PC-9 (cell line): ENCODE measurements around the gene CYTH2. TPM values are rescaled to one million over a fixed set of nuclear protein-coding genes. Genes with fewer than 3 reads are reported as not detected.

Experiments
- BruUV-seq: library from RNA; stranded (reverse); fragments of 400-500 nt; replicated peaks from 2 replicates; lab custom pipeline; 2021; lab: Mats Ljungman, UMichigan
- CTCF ChIA-PET: fragments of 300-600 bp; sonication (Branson Sonifier 250); formaldehyde crosslinking; loops from one replicate; lab custom pipeline; 2022; ENCODE audit warnings: antibody characterized with exemption; lab: Charles Lee
- POLR2A ChIA-PET: fragments of 300-600 bp; sonication (Branson Sonifier 250); formaldehyde crosslinking; loops from one replicate; lab custom pipeline; 2022; ENCODE audit warnings: antibody characterized with exemption; ENCODE audit not compliant: unreplicated experiment; lab: Charles Lee
- DNase-seq, 2 experiments: peaks; one replicate each; pipeline versions ENCODE4 v3.0.0 to v3.0.0-alpha.2; 2015 to 2022; ENCODE audit warnings: mixed read lengths in 1 of 2
- H2AFZ ChIP-seq: fragments of 200-600 bp; sonication (generic); 2 replicates; pipeline ENCODE4 v1.8.1; 2017; ENCODE audit warnings: antibody characterized with exemption
- H3F3A ChIP-seq: fragments of 200-600 bp; sonication (generic); 2 replicates; pipeline ENCODE4 v1.8.1; 2017; ENCODE audit warnings: antibody characterized with exemption, mild to moderate bottlenecking, low read depth; ENCODE audit not compliant: insufficient read depth
- H3K27ac ChIP-seq: fragments of 200-600 bp; sonication (generic); 2 replicates; pipeline ENCODE4 v1.6.1; 2016; ENCODE audit warnings: mixed run types
- H3K27me3 ChIP-seq: fragments of 200-600 bp; sonication (generic); 2 replicates; pipeline ENCODE4 v1.6.1; 2016; ENCODE audit warnings: low read depth, mixed run types; ENCODE audit not compliant: insufficient read depth
- H3K36me3 ChIP-seq: fragments of 200-600 bp; sonication (generic); 2 replicates; pipeline ENCODE4 v1.6.1; 2016; ENCODE audit warnings: low read depth, mixed run types
- H3K4me1 ChIP-seq: fragments of 200-600 bp; sonication (generic); replicated peaks from 2 replicates; pipeline ENCODE4 v1.6.1; 2016; ENCODE audit warnings: mixed run types; ENCODE audit not compliant: insufficient read depth
- H3K4me2 ChIP-seq: fragments of 200-600 bp; sonication (generic); 2 replicates; pipeline ENCODE4 v1.6.1; 2017; ENCODE audit warnings: mixed run types
- H3K4me3 ChIP-seq: fragments of 200-600 bp; sonication (generic); 2 replicates; pipeline ENCODE4 v1.6.1; 2016; ENCODE audit warnings: mixed run types
- H3K79me2 ChIP-seq: fragments of 200-600 bp; sonication (generic); 2 replicates; pipeline ENCODE4 v1.6.1; 2017; ENCODE audit warnings: low read depth, mixed run types
- H3K9me2 ChIP-seq: fragments of 200-600 bp; sonication (generic); 2 replicates; pipeline ENCODE4 v1.8.1; 2017; ENCODE audit warnings: mild to moderate bottlenecking; ENCODE audit not compliant: insufficient read depth
- H3K9me3 ChIP-seq: fragments of 200-600 bp; sonication (generic); 2 replicates; pipeline ENCODE4 v1.8.1; 2016; ENCODE audit warnings: low read depth; ENCODE audit not compliant: insufficient read depth
- H4K20me1 ChIP-seq: fragments of 200-600 bp; sonication (generic); 2 replicates; pipeline ENCODE4 v1.8.1; 2017; ENCODE audit not compliant: insufficient read depth
- CTCF ChIP-seq: fragments of 200-600 bp; sonication (generic); conservative IDR thresholded peaks from 2 replicates; pipeline ENCODE4 v1.6.1; 2017; ENCODE audit warnings: mixed run types, antibody characterized with exemption, mild to moderate bottlenecking, moderate library complexity
- EZH2 ChIP-seq: fragments of 200-600 bp; sonication (generic); IDR thresholded peaks from 2 replicates; pipeline ENCODE4 v1.8.0; 2017; ENCODE audit warnings: antibody characterized with exemption, low read depth
- intact Hi-C: fragments of 100-400 bp; cut with micrococcal nuclease; formaldehyde crosslinking; loops from one replicate; pipeline ENCODE4 v1.10.0; 2022; ENCODE audit not compliant: unreplicated experiment
- total RNA-seq: library from RNA; stranded (reverse); gene quantifications from 2 replicates; pipeline ENCODE4 v1.2.3, GENCODE V29; 2021

CYTH2 gene
- total RNA-seq, 1 experiment from 2014 or later, result 74.4 TPM

GRCh38 chr19:48441360-48442050 is 27.7 kb upstream of the CYTH2 start:
- Histone ChIP-seq H3K27ac (no peak overlapping the region), H3K36me3 (0 out of 2 replicates have a peak, but pooled peaks cover 3% of the 10 kb centered on the region), H3K4me1 (peaks cover 13% of the 10 kb centered on the region; the same call in 1 of the 2 replicates), H2AFZ (no peak overlapping the region), H3K27me3 (no peaks in the 10 kb centered on the region), H4K20me1 (no peaks in the 10 kb centered on the region; the same call in 1 of the 2 replicates), H3K4me2 (no peak overlapping the region), H3K79me2 (peaks cover 6% of the 10 kb centered on the region), H3K9me2 (no peaks in the 10 kb centered on the region), H3K9me3 (no peaks in the 10 kb centered on the region), H3K4me3 (no peak overlapping the region), H3F3A (peaks cover 46% of the 10 kb centered on the region)
- ChIA-PET POLR2A (no interaction called here), CTCF (interaction anchor here (0.7 kb wide), 1 partner anchor 18 kb away, joined by 9 read pairs; no protein-coding TSS in a partner anchor)
- TF ChIP-seq EZH2 (no peak), CTCF (no peak)
- BruUV-seq, result no TSS peak
- intact Hi-C loops, result no loop called here
- no peak for DNase-seq

DNA sequence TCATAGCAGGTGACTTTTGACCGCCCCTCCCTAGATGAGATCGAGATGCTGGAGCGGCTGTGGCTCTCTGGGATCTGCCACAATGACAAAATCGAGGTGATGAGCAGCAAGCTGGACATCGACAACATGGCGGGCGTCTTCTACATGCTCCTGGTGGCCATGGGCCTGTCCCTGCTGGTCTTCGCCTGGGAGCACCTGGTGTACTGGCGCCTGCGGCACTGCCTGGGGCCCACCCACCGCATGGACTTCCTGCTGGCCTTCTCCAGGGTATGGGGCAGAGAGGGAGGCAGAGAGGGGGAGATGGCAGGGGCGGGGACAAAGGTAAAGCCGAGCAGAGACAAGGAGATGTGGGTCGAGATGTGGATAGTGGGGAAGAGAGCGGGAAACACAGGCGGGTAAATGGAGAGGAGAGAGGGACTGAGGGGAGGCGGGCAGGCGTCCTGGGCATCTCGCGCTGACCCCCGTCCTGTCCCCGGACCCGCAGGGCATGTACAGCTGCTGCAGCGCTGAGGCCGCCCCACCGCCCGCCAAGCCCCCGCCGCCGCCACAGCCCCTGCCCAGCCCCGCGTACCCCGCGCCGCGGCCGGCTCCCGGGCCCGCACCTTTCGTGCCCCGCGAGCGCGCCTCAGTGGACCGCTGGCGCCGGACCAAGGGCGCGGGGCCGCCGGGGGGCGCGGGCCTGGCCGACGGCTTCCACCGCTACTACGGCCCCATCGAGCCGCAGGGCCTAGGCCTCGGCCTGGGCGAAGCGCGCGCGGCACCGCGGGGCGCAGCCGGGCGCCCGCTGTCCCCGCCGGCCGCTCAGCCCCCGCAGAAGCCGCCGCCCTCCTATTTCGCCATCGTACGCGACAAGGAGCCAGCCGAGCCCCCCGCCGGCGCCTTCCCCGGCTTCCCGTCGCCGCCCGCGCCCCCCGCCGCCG is 26.8 kb upstream of the CYTH2 start:
- TF ChIP-seq CTCF (no peak), EZH2 (no peak)

DNA sequence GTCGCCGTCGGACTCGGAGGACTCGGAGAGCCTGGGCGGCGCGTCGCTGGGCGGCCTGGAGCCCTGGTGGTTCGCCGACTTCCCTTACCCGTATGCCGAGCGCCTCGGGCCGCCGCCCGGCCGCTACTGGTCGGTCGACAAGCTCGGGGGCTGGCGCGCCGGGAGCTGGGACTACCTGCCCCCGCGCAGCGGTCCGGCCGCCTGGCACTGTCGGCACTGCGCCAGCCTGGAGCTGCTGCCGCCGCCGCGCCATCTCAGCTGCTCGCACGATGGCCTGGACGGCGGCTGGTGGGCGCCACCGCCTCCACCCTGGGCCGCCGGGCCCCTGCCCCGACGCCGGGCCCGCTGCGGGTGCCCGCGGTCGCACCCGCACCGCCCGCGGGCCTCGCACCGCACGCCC is 25.9 kb upstream of the CYTH2 start:
- no peak overlapping the region for H3K4me3 ChIP-seq

More for the DNA sequence above, 26.8 kb upstream of the CYTH2 start:
- Histone ChIP-seq H3K27ac (no peak overlapping the region), H3K4me2 (no peak overlapping the region), H3F3A (peaks cover 39% of the 10 kb centered on the region), H3K4me3 (no peak overlapping the region), H3K79me2 (peaks cover 15% of the 10 kb centered on the region), H3K4me1 (peaks cover 21% of the 10 kb centered on the region; the same call in 1 of the 2 replicates), H3K36me3 (peaks cover 5% of the 10 kb centered on the region; the same call in 1 of the 2 replicates), H3K9me3 (no peaks in the 10 kb centered on the region), H4K20me1 (no peaks in the 10 kb centered on the region), H3K27me3 (no peaks in the 10 kb centered on the region), H3K9me2 (no peaks in the 10 kb centered on the region), H2AFZ (no peak overlapping the region)
- ChIA-PET CTCF (no interaction called here), POLR2A (no interaction called here)
- no TSS peak for BruUV-seq
- intact Hi-C loops, result no loop called here
- no peak for DNase-seq

More for the DNA sequence above, 25.9 kb upstream of the CYTH2 start:
- Histone ChIP-seq H4K20me1 (no peaks in the 10 kb centered on the region; the same call in 1 of the 2 replicates), H3K27me3 (no peaks in the 10 kb centered on the region), H3F3A (peaks cover 35% of the 10 kb centered on the region), H3K9me2 (no peaks in the 10 kb centered on the region), H3K4me2 (no peak overlapping the region), H3K79me2 (peaks cover 24% of the 10 kb centered on the region), H3K4me1 (peaks cover 23% of the 10 kb centered on the region; the same call in 1 of the 2 replicates), H3K36me3 (peaks cover 13% of the 10 kb centered on the region), H3K27ac (no peak overlapping the region), H2AFZ (no peak overlapping the region), H3K9me3 (no peaks in the 10 kb centered on the region)
- ChIA-PET CTCF (interaction anchor here (0.6 to 0.7 kb wide), 2 partner anchors 92 to 478 kb away, joined by 4 to 5 read pairs; no protein-coding TSS in a partner anchor), POLR2A (no interaction called here)
- no peak for DNase-seq
- no peak for TF ChIP-seq CTCF
- no TSS peak for BruUV-seq
- intact Hi-C loops, result no loop called here
